Measurements from ENCODE around the gene CBX4.

Gene CBX4

DNA sequence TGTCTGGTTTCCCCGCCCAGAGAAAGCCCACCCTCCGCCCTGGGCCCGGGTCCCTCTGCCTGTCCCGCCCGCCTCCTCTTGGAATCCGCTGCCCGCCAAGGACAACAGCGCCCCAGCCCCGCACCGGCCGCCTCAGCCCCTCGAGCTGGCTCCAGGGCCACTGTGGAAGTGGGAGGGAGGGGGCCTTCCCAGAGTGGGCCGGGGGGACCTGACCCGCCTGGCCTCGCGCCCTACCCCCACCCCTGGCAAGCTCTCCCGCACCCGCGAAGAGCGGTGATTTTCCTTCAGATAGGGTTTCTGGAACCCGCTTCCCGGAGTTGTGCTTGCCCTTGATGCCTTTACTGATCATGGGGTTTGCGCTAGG is 40.1 kb downstream of the CBX4 start:
- DNase-seq = peak; percentile 54

DNA sequence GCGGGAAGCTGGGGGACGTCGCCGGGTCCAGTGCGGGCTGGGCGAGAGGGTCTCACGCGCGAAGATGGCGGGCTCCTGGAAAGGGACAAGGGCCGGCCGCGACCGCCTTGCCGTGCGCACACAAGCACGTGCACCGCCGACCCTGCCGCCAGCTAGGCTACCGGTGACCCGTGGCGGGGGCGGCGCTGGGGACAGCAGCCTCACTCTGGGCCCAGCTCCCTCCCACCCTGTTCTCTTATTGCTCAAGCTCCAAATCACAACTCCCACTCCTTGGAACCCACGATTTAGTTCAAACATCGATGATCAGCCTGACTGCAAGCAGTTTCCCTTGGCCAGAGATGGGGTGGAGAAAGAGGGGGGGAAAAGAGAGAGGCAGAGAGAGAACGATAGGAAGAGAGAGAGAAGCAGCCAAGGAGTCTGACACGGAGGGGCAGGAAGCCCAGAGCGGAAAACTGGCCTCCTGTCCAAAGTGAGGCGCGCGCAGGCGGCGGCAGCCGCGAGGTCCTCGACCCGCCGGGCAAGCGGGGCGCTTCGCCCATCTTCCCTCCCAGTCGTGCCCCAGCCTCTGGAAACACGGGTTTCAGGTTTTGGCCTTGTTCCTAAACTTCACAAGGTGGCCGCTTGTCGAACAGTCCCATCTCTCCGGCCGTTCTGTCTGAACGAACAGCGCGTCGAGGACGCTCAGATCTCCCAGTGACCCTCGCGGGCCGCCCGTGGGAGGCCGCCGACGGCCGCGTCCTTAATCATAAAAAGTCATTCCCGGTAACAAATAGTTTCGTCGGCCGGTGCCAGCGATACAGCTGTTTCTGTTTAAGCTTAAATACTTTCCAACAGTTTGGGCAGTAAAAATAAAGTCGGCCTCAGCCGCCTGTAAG is 40.7 kb downstream of the CBX4 start:
- DNase-seq = peak; percentile 75

DNA sequence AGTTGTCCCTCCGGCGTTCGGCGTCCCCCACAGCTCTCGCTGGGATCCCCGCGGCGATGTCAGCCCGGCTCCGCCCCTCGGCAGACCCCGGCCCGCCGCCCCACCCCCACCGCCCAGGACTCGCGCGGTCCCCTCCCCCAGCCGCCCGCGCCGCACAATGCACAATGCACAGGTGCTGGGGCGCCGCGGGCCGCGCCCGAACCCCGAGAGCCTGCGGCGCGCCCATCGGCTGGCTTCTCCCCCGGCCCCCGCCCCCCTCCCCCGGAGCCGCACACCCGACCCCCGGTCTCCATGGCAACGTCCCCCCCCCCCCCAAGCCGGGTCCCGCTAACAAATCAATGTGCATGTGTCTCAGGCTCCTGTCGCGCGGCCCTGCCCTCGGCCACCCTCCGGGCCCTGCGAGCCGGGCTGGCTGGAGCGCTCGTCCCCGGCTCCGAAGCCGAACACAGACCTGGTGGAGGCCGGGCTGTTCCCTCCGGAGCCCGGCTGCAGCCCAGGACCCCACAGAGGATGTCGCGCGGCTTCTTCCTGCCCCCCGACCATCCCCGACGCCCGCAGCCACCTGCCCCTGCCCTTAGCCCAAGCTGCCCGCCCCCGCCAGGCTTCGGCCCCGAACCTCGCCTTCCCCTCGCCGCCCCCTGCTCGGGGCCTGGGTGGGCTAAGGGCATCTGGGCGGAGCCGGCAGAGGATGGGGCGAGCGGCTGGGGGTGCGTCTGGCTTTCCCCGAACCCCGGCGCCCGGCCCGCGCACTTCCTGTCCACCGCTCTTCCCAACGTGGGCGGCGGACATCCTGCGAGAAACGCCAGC is 41.5 kb downstream of the CBX4 start:
- DNase-seq = no peak

DNA sequence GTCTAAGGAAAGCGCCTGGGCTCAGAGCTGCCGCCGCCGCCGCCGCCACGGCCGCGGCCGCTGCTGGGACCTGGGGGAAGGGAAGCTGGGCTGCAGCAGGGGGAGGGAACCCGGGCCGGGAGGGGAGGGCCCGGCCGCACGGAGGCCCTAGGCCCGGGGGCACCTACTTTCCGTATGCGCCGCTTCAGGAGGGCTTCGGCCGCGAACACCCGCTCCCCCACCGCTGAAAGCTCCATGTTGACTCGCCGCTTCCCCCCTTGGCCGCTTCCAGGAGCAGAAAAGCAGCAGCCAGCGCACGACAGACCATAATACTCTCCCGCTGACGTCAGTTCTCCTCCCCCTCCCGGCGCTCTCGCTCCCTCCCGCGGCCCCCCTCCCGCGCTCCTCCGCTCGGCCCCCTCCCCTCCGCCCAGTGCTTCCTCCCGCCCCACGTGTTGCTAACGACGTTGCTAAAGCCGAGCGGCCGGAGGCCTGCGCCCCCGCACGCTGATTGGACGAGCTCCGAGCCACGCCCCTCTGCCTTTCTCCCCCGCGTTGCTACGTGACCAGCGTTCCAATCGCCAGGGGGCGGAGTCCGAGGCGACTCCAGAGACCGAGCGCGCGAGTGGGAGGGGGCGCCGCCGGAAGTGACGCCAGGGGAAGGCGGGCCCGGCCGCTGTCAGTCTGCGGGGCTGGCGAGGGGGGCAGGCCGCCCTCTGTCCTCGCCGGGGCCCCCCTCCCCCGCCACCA is 42.3 kb downstream of the CBX4 start, which contains the start of gene CBX8:
Gene CBX8, minus strand, starts transcription at position 315 of the 729 bp plus-strand sequence. Its CDS starts 79 bp downstream, at position 236.
- peak; percentile 99 for DNase-seq

DNA sequence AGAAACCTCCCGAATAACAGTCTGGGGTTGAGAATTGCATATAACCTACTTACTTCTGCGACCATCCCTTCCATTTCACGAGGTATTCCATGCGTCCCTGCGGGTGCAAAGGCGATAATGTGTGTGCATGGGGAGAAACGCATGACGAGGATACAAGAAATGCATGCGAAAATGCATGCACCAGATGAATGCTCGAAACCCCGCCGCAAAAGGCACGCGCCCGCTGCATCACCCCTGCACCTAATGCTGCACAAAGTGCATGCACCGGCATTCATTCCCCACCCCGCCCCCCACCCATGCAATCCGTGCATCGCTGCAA is 42.8 kb downstream of the CBX4 start:
- DNase-seq = no peak

DNA sequence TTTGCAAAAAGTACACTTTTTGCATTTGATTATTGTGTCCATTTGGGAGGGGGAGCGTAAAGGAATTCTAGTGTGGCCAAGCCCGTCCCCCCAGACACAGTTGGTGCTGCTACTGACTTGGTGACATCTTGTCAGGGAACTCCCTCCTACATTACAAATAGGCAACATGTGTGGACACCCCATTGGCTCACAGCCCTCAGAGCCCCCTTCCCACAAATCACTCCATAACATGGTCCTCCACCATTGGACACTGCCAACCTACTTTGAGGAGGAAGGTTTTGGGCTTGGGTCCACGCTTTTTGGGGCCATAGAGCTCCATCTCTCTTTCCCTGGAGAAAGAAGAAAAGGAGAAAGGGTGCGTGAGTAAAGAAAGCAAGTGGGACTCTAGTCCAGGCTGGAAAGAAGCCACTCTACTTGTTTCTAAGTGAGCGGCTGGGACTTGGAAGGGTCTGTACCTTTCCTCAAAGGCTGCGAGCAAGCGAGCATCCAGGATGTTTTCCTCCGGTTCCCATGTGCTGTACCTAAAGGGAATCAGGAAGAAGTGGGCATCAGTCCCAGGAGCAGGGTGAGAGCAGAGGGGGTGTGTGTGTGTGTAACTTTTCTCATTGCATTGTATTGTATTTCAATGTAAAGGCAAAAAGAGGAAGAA is 43.3 kb downstream of the CBX4 start:
- DNase-seq = no peak

DNA sequence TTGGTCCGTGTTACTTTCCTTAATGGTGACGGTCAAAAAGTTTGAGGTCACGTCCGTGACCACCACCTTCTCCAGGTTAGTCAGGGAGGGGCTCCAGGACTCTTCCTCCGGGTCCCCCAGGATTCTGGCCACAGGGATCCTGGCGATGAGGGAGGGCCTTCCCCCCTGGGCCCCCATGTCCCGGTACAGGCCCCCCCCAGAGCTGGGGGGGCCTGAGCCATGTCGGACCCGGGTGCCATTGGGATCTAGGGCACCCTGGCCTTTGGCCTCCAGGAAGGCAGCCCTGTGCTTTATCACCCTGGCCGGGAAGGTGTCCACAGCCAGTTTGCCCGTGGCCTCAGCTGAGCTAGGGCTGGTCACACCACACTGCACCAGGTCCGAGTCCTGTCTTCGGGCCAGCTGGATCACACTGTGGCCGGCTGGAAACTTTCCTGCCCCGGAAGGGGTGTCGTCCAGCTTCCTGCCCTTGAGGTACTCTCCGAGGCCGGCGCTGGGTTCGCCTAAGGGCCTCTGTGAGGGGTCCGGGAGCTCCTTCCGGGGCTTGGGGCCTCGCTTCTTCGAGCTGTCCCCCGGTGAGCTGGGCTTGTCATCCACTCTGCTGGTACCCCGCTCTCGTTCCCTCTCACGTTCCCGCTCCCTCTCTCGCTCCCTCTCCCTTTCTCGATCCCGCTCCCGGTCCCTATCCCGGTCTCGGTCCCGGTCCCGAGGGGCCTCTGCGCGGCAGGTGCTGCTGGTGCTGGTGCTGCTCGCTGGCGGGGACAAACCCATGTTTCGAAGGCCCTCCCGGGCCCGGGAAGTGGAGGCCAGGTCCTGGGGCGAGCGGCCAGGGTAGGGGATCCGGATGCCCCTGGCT is 44.4 kb downstream of the CBX4 start:
- no peak for DNase-seq

DNA sequence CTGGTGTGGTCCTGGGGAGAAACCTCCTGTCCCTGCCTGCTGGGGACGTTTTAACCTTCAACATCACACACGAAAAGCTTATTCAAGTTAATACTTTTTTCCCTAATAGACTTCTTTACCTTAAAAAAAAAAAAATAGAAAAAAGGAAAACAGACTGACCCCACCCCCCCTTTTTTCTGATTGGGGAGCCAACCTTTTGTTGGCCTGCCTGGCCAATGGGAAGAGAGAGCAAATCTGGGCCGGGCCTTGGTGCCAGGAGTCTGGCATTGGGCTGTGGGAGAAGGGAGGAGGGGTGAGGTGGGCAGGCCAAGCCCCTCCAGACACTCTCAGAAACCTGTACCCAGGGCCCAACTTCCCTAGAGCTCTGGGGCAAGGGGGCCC is 45.3 kb downstream of the CBX4 start:
- peak; percentile 49 for DNase-seq

DNA sequence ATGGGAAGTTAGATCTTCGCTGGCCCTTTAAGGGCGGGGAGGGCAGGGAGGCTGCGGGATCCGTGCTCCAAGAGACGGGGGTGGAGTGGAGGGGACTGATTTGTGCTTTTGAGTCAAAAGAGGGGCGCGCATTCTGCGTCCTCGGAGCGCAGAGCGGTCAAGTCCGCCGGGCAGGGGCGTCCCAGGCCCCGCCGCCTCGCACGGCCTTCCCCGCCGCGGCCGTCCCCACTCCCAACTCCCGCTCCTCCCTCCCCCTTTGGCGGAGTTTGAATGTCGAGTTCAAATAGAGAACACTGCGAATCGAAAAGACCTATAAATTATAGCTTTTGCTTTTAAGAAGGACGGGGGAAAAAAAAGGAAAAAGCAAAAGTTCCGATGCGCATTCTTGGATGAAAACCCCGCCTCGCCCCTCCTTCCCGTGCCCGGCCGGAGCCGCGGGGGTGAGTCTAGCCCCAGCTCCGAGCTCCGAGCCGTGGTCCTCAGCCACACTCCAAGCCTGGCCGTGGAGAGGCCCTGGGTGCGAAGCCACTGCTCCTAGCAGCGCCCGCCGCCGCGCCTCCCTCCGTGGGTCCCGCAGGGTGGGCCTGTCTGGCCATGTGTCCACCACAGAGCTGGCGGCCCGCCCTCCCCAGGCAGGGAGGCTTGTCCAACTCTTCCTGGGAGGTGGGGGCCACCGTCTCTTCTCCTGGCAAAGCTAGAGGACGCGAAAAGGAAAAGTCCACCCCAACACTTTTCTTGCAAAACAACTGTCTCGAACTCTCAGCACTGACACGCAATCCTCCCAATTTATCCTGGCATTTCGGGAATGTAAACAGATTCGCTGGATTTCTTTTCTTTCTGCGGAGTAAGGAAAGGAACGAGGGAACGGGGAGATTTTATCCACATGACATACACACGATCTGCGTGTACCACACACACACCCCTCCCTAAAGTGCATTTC is 46.0 kb downstream of the CBX4 start:
- peak; percentile 69 for DNase-seq

DNA sequence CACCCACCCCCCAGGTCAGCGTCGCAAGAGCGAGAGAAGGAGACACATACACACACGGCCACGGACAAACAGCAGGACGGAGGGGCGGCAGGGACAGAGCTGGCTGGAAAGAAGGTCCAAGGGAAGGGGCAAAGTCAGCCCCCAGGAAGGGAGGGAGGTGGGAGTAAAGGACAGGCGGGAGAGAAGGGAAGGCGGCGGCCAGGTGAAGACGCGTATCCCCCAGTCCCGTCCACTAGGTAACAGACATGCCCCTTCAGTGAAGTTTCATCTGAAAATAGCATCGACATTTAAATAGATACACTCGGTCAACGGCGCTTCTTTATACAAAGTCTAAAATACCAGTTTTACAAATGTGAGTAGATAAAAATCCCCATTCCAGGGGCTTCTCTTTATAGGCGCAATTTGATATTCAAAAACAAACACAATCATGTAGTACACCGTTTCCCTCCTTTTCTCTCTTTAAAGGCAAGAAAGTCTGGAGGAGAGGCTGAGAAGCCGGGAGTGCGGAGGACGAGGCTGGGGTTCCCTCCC is 46.8 kb downstream of the CBX4 start:
- peak; percentile 53 for DNase-seq

DNA sequence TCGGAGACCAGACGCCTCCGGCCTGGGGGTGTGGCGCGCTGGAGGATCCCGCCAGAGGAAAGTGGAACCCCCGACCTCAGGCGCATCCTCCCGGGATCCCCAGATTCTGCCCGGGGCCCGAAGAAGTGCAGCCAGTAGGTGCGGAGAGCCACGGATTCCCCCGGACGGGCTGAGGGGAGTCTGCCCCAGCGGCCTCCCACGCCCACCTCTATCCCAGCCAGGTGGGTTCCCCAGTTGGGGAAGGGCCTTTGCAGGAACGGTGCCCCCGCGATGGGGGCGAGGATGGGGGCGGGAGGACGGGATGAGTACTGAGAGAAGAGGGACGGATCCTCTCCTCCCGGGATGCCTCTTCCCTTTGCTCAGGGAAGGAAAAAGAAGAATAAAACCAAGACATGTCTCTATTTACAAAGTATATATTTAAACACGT is 47.5 kb downstream of the CBX4 start:
- DNase-seq = no peak

DNA sequence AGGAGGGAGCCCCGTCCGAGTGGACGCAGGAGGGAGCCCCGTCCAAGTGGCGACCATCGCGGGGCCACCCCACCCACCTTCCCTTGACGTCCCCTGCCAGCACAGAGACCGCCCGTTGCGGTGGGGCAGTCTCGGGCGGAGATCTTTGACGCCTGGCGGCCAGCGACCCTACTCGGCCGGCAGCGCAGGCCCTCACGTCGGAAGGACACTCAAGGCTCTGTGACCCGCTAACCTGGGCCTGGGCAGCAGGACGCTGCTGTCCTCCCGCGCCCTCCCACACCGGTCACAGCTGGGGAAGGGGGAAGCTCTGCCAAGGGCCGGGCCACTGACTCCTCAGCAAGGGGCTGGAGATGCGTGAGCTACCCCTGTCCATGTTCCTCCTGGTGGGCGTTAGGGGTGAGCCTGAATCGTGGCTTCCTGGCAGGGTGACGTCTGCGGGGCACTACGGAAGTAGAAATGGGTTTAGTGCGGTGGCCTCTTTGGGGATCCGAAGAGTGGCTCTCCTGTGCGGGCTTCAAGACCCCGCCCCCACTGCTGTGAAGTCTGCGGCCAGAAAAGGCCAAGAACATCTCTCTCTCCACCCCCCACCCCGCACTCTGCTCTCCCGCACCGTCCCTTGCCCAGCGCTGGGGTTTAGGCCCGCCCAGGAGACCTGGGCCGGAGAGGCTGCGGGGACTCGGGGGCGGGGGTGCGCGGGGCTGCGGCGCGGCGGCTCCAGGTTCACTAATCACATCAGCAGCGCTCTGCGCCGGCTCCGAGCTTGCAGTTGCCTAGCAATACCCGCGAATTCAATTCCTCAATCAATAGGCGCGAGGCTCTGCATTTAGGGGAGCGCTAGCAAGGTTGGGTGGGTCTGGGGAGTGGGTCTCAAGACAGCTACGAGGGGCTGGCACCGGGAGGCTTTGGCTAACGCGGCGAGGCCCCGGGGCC is 48.2 kb downstream of the CBX4 start:
- DNase-seq = peak; percentile 70

DNA sequence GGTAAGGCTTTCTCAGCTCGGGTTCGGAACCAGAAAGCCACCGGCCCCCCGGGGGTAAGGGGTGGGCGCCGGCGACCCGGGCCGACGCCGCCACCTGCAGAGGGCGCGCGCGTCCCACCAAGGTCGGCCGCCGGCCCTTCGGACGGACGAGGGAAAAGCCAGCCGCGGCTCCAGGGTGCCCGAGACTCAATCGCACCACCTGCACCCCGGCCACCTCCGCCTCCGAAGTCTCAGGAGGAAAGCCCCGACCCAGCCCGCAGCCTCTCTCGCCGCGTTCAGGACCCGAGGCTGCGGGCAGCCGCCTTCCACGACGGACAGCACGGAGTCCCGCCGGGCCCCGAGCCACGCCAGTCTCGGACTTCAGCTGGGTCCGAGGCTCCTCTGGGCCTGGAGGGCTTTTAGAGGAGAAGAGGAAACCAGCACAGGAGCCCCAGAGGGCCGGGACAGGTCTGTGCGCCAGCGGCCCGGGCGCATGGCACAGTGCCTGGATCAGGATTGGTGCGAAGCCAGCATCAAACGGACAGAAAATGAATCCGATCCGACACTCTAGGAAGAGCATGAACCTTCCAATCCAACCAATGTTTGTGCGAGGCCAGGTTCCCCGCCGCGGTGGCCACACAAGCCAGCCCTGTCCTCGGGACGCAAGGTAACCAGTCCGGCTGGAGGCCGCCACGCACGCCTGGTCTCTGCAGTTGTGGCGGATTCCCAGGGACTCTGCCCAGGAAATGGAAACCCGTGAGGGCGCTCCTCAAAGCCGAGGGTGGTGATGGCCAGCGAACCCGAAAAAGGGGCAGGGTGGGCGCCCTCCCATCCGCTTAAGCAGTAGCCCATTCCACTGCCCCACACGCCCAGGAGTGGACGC is 49.1 kb downstream of the CBX4 start:
- DNase-seq = peak; percentile 90

DNA sequence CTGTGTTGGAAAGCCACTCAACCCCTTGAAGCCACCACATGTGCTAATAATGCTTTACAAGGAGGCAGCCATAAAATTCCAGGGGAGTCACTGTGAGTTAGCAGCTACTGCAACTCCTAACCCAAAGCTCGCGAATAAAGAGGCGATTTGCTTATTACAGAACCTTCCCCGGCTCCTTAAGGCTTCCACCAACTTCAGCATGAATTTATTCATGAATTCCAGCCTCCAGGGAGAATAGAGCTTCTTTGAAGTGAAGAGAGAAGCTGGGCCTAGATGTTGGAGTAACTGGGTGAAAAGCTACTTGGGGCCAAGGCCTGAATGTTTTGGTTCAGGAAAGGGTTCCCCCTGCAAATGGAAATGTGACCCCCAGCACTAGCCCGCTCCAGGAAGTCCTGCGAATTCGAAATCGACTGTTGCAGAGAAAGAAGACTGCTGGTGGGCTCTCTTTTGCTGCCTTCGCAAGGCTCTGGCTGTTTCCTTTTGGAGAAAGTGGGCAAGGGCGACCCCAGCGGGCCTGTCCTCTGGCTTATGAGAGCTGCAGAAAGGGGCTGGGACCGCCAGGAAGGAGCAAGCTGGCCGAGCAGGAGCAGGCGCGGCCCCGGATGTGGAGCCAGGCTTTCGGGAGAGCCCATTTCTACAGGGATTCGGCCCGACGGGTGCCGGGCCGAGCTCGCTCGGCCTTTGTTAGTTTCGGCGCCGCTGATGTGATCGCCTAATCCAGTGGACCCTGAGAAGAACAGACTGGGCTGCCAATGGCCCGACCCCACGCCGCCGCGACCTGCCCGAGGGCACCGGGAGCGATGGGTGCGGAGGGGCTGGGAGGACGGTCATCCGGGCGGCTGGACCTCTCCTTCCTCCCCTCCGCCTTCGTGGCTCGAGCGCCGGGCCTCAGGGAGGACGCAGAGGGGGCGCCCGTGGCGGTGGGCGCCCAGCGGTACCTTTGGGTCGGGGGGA is 50.0 kb downstream of the CBX4 start:
- DNase-seq = peak; percentile 74

DNA sequence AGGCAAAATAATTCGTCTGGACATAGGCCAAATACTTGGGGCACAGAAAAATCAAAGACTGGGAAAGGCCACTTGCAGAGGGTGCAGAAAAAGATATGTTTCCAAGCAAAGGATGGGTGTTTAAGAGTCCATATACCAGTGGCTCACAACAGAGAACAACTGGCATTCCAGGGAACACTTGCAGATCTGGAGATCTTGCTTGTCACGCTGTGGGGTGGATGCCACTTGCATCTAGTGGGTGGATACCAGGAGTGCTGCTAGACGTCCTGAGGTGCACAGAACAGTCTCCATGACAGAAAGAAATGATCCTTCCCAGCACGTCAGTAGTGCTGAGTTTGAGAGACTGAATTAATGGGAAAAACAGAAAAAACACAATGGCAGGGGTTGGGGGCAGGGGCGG is 50.8 kb downstream of the CBX4 start:
- no peak for DNase-seq

DNA sequence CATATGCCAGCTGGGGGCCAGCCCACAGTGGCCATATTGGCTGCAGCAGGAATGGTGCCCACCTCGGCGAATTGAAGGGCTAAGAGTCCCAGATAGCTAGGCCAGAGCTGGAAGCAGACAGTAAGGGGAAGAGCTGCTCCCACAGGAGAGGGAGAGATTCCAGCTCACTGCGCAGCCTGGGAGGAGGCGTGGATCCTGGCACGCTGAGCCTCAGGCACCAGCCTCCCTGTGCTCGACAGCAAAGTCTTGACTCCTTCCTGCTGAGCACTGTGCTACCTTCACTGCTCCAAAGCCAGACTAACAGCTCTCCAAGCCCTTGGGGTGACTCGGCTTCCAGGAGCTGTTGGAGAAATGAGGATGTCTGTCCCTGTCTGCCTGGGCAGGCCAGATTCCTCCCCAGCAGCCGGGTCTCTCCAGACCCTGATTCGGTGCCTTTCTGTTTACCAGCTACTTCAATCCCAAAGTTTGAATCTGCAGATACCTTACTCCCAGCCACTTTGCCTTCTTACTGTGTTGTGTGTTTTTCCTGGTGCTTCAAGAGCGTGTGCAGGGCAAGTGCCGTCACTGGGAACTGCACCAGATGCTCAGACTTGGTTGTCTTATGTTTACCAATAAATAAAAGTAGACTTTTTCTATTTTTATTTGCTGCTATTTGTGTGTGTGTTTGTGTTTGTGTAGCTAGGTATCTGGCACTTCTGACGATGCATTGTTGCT is 52.2 kb downstream of the CBX4 start:
- no peak for DNase-seq
